Stimulated activated CD4-positive, alpha-beta T cell treated with anti-CD3 and anti-CD28 coated beads, Interleukin-1b, Interleukin-23, amount 100 ng/mL, for 4 hours (primary cell): Measurements from ENCODE around the gene ANKRD40.

Experiments used
- DNase-seq, 2 donors: peaks; one replicate each; pipeline ENCODE4 v3.0.0-alpha.2; 2020; ENCODE audit warnings: low read depth in 2 of 2

Gene ANKRD40

GRCh38 chr17:50668838-50669581, 38.7 kb downstream of the ANKRD40 start:
- no peak for DNase-seq

- no peak for DNase-seq
Measured at GRCh38 chr17:50668025-50668837, 39.5 kb downstream of the ANKRD40 start.

GRCh38 chr17:50667259-50668024, 40.3 kb downstream of the ANKRD40 start:
- DNase-seq = no peak

GRCh38 chr17:50666316-50666715, 41.4 kb downstream of the ANKRD40 start:
- DNase-seq = no peak

- DNase-seq = no peak
Measured at GRCh38 chr17:50665838-50666237, 41.9 kb downstream of the ANKRD40 start.

- DNase-seq = no peak
Measured at GRCh38 chr17:50664788-50665458, 42.8 kb downstream of the ANKRD40 start.

- no peak for DNase-seq
Measured at GRCh38 chr17:50663812-50664374, 43.8 kb downstream of the ANKRD40 start.

- DNase-seq = no peak
Measured at GRCh38 chr17:50662632-50663225, 45.0 kb downstream of the ANKRD40 start.

GRCh38 chr17:50661795-50662391, 45.8 kb downstream of the ANKRD40 start:
- no peak for DNase-seq

- no peak for DNase-seq
Measured at GRCh38 chr17:50661348-50661747, 46.4 kb downstream of the ANKRD40 start.

GRCh38 chr17:50660887-50661345, 46.8 kb downstream of the ANKRD40 start:
- no peak for DNase-seq

GRCh38 chr17:50660042-50660886, 47.5 kb downstream of the ANKRD40 start:
- no peak for DNase-seq

- no peak for DNase-seq
Measured at GRCh38 chr17:50659179-50659578, 48.5 kb downstream of the ANKRD40 start.

- no peak for DNase-seq
Measured at GRCh38 chr17:50658616-50659015, 49.1 kb downstream of the ANKRD40 start.

- DNase-seq = no peak
Measured at GRCh38 chr17:50657627-50658026, 50.1 kb downstream of the ANKRD40 start.

GRCh38 chr17:50657054-50657453, 50.7 kb downstream of the ANKRD40 start:
- DNase-seq = no peak

- no peak for DNase-seq
Measured at GRCh38 chr17:50656509-50656908, 51.2 kb downstream of the ANKRD40 start.

GRCh38 chr17:50653738-50654137, 54.0 kb downstream of the ANKRD40 start:
- DNase-seq = no peak

GRCh38 chr17:50651661-50652060, 56.1 kb downstream of the ANKRD40 start:
- no peak for DNase-seq
